Measurements from ENCODE around the gene TOMM40L.

DNA sequence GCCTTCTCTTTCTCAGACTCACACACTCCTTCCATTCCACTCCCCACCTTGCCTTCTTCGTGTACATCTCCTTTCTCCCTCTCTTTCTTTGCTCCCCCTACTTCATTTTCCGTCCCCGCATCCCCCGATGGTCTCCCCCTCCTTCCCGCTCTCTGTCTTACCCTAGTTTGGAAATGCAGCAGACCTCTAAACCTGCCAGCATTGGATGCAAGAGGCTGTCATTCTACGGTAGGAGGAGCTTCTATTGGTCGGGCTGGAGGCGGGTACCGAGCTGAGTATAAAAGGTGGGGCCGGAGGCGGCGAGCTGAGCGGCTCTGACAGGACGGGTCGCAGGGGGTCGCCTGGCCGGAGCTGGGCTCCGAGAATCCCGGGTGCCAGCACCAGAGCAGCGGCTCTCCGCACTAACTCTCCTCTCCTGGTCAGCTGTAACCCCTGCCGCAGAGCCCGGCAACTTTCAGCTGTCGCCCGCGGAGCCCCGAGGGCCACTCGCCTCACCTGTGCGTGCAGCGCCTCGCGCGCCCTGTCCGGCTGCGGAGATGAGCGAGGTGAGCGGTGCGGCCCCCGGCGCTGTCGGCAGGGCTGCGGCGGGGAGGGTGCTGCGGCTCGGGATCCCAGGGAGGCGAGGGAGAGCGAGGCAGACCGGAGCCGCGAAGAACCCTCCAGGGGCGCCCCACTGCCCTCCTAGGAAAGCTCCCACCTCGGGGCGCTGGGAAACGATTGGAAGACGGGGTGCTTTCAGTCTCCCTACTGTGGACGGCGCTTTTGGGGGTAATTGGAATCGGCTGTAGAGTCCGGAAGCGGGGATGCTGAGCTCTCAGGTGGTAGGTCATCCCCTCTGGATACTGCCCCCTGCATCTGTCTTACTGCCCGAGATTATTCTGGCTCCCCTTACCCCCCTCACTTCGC is 32.8 kb downstream of the TOMM40L start, which contains the start of gene PCP4L1:
- no peak for TF ChIP-seq CTCF (IDR thresholded peaks at IDR 0.05)
- TF ChIP-seq TCF7L2 (IDR thresholded peaks at IDR 0.05; ENCODE audit: low read depth, low read length), result no peak
- no peak for TF ChIP-seq POLR2AphosphoS5 (IDR thresholded peaks at IDR 0.05; ENCODE audit: low read depth, low read length)

Measured in Panc1 (cell line).